ENCODE measurements around the gene ICA1L. TPM values are rescaled to one million over a fixed set of nuclear protein-coding genes. Genes with fewer than 3 reads are reported as not detected.
"Not testable (repeated sequence)": the region's sequence is repeated elsewhere in the genome, so short reads cannot be mapped to it uniquely, and the experiment has no call there.

Gene ICA1L
- total and polyA plus RNA-seq, 4 donors, result 1.3 to 21.2 (median 5.9) TPM

DNA sequence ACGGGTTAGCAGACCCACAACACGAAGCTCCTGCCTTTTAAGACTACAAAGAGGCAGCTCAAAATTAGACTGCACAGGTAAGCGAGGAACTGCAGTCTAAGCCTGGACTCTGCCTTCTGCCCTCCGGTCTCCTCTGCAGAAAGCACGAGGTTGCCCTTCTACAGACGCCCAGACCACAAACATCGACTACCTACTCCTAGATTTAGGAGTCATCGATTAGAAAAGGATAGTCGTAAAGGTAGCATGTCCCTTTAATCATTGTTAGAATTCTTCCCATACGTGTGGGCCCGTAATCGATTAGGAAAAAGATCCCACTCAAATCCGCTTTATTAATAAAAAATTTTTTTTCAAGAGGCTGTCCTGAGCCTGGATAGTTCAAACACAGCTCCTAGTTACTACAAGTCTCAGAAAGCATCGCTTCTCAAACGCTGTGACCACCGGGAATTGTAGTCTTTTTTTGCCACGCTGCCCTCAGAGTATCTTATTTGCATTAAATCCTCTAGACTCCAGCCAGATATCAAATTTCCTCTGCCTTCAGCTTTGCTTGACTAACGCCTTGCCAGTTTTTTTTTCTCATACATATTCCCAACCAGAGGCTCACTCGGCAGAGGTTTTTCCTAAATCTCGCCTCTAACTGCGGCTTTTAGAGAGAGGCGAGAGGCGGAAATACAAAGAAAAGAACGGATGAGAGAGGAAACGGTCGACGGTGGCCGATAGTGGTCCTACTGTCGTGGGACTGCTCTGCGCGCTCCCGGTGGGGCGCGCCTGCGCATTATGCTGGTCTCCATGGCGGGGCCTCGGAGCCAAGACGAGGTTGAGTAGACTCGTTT is 40.2 kb upstream of the ICA1L start, which contains the start of the genes CARF and WDR12:
Gene CARF (plus strand): TSS at position 764 of the 830 bp plus-strand sequence. CDS start 29,628 bp downstream, outside the sequence.
Gene WDR12 (minus strand): TSS at position 162 of the 830 bp plus-strand sequence. CDS start 197 bp downstream, outside the sequence.
- peak within 1 kb of the TSS; percentile 58 to 91 for H3K9ac ChIP-seq (ENCODE audit: insufficient read depth in 1 of 2, low read length in 2 of 2)
- peak within 1 kb of the TSS; percentile 62 for H3K4me3 ChIP-seq
- no peak for TF ChIP-seq CTCF (IDR thresholded peaks at IDR 0.05; ENCODE audit: control extremely low read depth, extremely low read depth)
- peak within 1 kb of the TSS; percentile 84 to 98 for H3K27ac ChIP-seq (ENCODE audit: low read depth in 1 of 2, low read length in 1 of 2)
- H3K4me1 ChIP-seq (ENCODE audit: control insufficient read depth in 5 of 5, insufficient read depth in 5 of 5, low read length in 5 of 5), result peaks cover 0 to 11% (median 5%) of the 10 kb centered on the region in 5 donors
- H3K36me3 ChIP-seq (ENCODE audit: control insufficient read depth in 4 of 4, insufficient read depth in 4 of 4, low read length in 4 of 4), result no peaks in the 10 kb centered on the region
- WGBS, 2 donors, result 0% methylated on average over 36 to 39 of the region's 39 CpGs
- no peaks in the 10 kb centered on the region for H3K9me3 ChIP-seq (ENCODE audit: control insufficient read depth in 4 of 4, insufficient read depth in 3 of 4, low read length in 3 of 4)
- peak; percentile 96 for ATAC-seq (ENCODE audit: insufficient read depth, low FRiP score)
- H3K27me3 ChIP-seq (ENCODE audit: control insufficient read depth in 3 of 3, insufficient read depth in 3 of 3, low read length in 2 of 3), result no peaks in the 10 kb centered on the region
- DNase-seq, result peak; percentile 94 to 98 (median 98)

DNA sequence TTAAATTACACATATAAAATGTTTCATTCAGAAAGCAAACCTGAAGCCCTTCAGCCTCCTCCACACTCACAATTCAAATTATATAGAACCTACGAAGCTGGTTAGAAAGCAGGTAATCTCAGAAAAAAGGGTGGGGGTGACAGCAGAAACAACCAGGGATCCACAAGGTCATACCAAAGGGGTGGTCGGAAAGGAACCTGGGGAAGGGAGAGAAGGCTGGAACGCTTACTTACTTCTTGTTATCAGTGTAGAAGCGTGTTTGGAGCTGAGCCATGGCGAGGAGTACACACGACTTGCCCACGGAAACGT is 39.6 kb upstream of the ICA1L start:
- DNase-seq, result no peak
- peak; percentile 7 for ATAC-seq (ENCODE audit: insufficient read depth, low FRiP score)
- 0% methylated on average over 8 of the region's 8 CpGs for WGBS, 2 donors

DNA sequence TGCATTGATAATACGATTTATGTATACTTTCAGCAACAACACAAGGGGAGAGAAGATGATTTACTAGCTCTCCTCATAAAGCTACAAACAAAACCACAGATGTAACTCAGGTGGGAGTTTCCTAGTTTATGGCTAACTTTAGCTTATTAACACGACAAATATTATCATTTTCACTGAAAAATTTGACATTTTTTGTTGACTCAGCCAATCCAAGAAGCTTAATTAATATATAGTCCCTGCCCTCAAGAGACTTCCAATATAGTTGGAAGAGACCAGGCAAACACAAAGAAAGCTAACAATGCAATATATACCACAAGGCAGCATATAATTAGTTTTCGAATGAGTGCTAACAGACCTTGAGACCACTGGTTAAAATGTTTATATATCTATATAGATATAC is 39.1 kb upstream of the ICA1L start:
- no peaks in the 10 kb centered on the region for H3K27me3 ChIP-seq (ENCODE audit: control insufficient read depth in 3 of 3, insufficient read depth in 3 of 3, low read length in 2 of 3)
- peaks cover 0 to 11% (median 5%) of the 10 kb centered on the region in 5 donors for H3K4me1 ChIP-seq (ENCODE audit: control insufficient read depth in 5 of 5, insufficient read depth in 5 of 5, low read length in 5 of 5)
- no peak overlapping the region for H3K4me3 ChIP-seq
- no peak for TF ChIP-seq CTCF (IDR thresholded peaks at IDR 0.05; ENCODE audit: control extremely low read depth, extremely low read depth)
- H3K9me3 ChIP-seq (ENCODE audit: control insufficient read depth in 4 of 4, insufficient read depth in 3 of 4, low read length in 3 of 4), result no peaks in the 10 kb centered on the region
- H3K27ac ChIP-seq (ENCODE audit: low read depth in 1 of 2, low read length in 1 of 2), result no peak overlapping the region
- DNase-seq, result no peak
- peaks cover 0 to 5% (median 3%) of the 10 kb centered on the region in 4 donors for H3K36me3 ChIP-seq (ENCODE audit: control insufficient read depth in 4 of 4, insufficient read depth in 4 of 4, low read length in 4 of 4)
- 13 to 15% methylated on average over 3 of the region's 3 CpGs for WGBS, 2 donors
- no peak for ATAC-seq (ENCODE audit: insufficient read depth, low FRiP score)
- peak overlapping the region in 1 of 2 donors; percentile 91 for H3K9ac ChIP-seq (ENCODE audit: insufficient read depth in 1 of 2, low read length in 2 of 2)

More for the DNA sequence above, 39.6 kb upstream of the ICA1L start:
- Histone ChIP-seq H3K27me3 (ENCODE audit: control insufficient read depth in 3 of 3, insufficient read depth in 3 of 3, low read length in 2 of 3) (no peaks in the 10 kb centered on the region), H3K27ac (ENCODE audit: low read depth in 1 of 2, low read length in 1 of 2) (peak overlapping the region; percentile 69 to 98), H3K4me3 (peak overlapping the region; percentile 62), H3K9ac (ENCODE audit: insufficient read depth in 1 of 2, low read length in 2 of 2) (peak overlapping the region; percentile 58 to 91), H3K4me1 (ENCODE audit: control insufficient read depth in 5 of 5, insufficient read depth in 5 of 5, low read length in 5 of 5) (peaks cover 0 to 11% (median 5%) of the 10 kb centered on the region in 5 donors), H3K36me3 (ENCODE audit: control insufficient read depth in 4 of 4, insufficient read depth in 4 of 4, low read length in 4 of 4) (peaks cover 0 to 4% (median 2%) of the 10 kb centered on the region in 4 donors), H3K9me3 (ENCODE audit: control insufficient read depth in 4 of 4, insufficient read depth in 3 of 4, low read length in 3 of 4) (no peaks in the 10 kb centered on the region)
- TF ChIP-seq CTCF (IDR thresholded peaks at IDR 0.05; ENCODE audit: control extremely low read depth, extremely low read depth), result no peak

GRCh38 chr2:202910250-202910649 is 38.7 kb upstream of the ICA1L start:
- not testable (repeated sequence) for H3K36me3 ChIP-seq (ENCODE audit: control insufficient read depth in 4 of 4, insufficient read depth in 4 of 4, low read length in 4 of 4); H3K4me3 ChIP-seq; H3K9me3 ChIP-seq (ENCODE audit: control insufficient read depth in 4 of 4, insufficient read depth in 3 of 4, low read length in 3 of 4); H3K27ac ChIP-seq (ENCODE audit: low read depth in 1 of 2, low read length in 1 of 2); ATAC-seq (ENCODE audit: insufficient read depth, low FRiP score); DNase-seq; H3K27me3 ChIP-seq (ENCODE audit: control insufficient read depth in 3 of 3, insufficient read depth in 3 of 3, low read length in 2 of 3); H3K9ac ChIP-seq (ENCODE audit: insufficient read depth in 1 of 2, low read length in 2 of 2)
- peaks cover 0 to 11% (median 5%) of the 10 kb centered on the region in 5 donors for H3K4me1 ChIP-seq (ENCODE audit: control insufficient read depth in 5 of 5, insufficient read depth in 5 of 5, low read length in 5 of 5)
- 91 to 92% methylated on average over 5 of the region's 5 CpGs for WGBS, 2 donors

Measured in lung (tissue), 12 donors.